Raji (cell line): ENCODE measurements around the gene SNRNP70.

Experiments
- POLR2A ChIP-seq: IDR thresholded peaks from 2 replicates; pipeline ENCODE4 v1.6.1; 2011; ENCODE audit warnings: low read depth, low read length, control low read depth; ENCODE audit not compliant: insufficient read depth

Gene SNRNP70

GRCh38 chr19:49117677-49118564 lies 32.7 kb downstream of the SNRNP70 start:
- TF ChIP-seq POLR2A: no peak

- peak; percentile 95 for TF ChIP-seq POLR2A
These were observed 33.5 kb downstream of the SNRNP70 start, which contains the start of gene C19orf73 for GRCh38 chr19:49118565-49119410. Gene C19orf73, minus strand, starts transcription at chr19:49119143. Its CDS starts 121 bp downstream, at chr19:49119022.

GRCh38 chr19:49119411-49120324 lies 34.4 kb downstream of the SNRNP70 start, which contains the start of gene PPFIA3:
Gene PPFIA3, plus strand, starts transcription at chr19:49119544. Its CDS starts 8,330 bp downstream, at chr19:49127874.
- TF ChIP-seq POLR2A: no peak

GRCh38 chr19:49120325-49120683 lies 35.1 kb downstream of the SNRNP70 start:
- no peak for TF ChIP-seq POLR2A

- no peak for TF ChIP-seq POLR2A
These were observed 35.6 kb downstream of the SNRNP70 start for GRCh38 chr19:49120868-49121267.

GRCh38 chr19:49125025-49125731 lies 39.9 kb downstream of the SNRNP70 start:
- TF ChIP-seq POLR2A: no peak

GRCh38 chr19:49126575-49126974 lies 41.3 kb downstream of the SNRNP70 start:
- no peak for TF ChIP-seq POLR2A

GRCh38 chr19:49127674-49128544 lies 42.7 kb downstream of the SNRNP70 start:
- TF ChIP-seq POLR2A: peak; percentile 64

GRCh38 chr19:49128545-49129237 lies 43.4 kb downstream of the SNRNP70 start:
- no peak for TF ChIP-seq POLR2A

- no peak for TF ChIP-seq POLR2A
These were observed 44.0 kb downstream of the SNRNP70 start for GRCh38 chr19:49129238-49129583.

GRCh38 chr19:49130325-49130724 lies 45.1 kb downstream of the SNRNP70 start:
- no peak for TF ChIP-seq POLR2A

- TF ChIP-seq POLR2A: no peak
These were observed 47.8 kb downstream of the SNRNP70 start for GRCh38 chr19:49132974-49133609.
